ENCODE measurements around the gene TTC7B.
"Not testable (repeated sequence)": the region's sequence is repeated elsewhere in the genome, so short reads cannot be mapped to it uniquely, and the experiment has no call there.

Gene TTC7B

GRCh38 chr14:90530523-90530922 is 285.7 kb downstream of the TTC7B start:
- no peak for TF ChIP-seq CTCF (conservative IDR thresholded peaks at IDR 0.05)
- H3K27ac ChIP-seq = no peak overlapping the region

- H3K27ac ChIP-seq = no peak overlapping the region
- TF ChIP-seq CTCF (conservative IDR thresholded peaks at IDR 0.05) = no peak
Measured at GRCh38 chr14:90527978-90528377, 288.3 kb downstream of the TTC7B start.

GRCh38 chr14:90526536-90526935 is 289.7 kb downstream of the TTC7B start:
- H3K27ac ChIP-seq = not testable (repeated sequence)

GRCh38 chr14:90525353-90526028 is 290.7 kb downstream of the TTC7B start:
- H3K27ac ChIP-seq = not testable (repeated sequence)

GRCh38 chr14:90523961-90524875 is 292.0 kb downstream of the TTC7B start:
- no peak for TF ChIP-seq CTCF (conservative IDR thresholded peaks at IDR 0.05)
- H3K27ac ChIP-seq = peak overlapping the region; percentile 80; the same call in 1 of the 2 replicates

GRCh38 chr14:90523544-90523943 is 292.7 kb downstream of the TTC7B start:
- H3K27ac ChIP-seq = peak overlapping the region; percentile 80; the same call in 1 of the 2 replicates
- TF ChIP-seq CTCF (conservative IDR thresholded peaks at IDR 0.05) = no peak

GRCh38 chr14:90522571-90523191 is 293.5 kb downstream of the TTC7B start:
- peak overlapping the region; percentile 80 for H3K27ac ChIP-seq
- TF ChIP-seq CTCF (conservative IDR thresholded peaks at IDR 0.05) = no peak

GRCh38 chr14:90521930-90522483 is 294.2 kb downstream of the TTC7B start:
- peak overlapping the region; percentile 80 for H3K27ac ChIP-seq
- no peak for TF ChIP-seq CTCF (conservative IDR thresholded peaks at IDR 0.05)
